DMS53 treated with DMSO at 0.1 percent for 48 hours (cell line): ENCODE measurements around the gene CST6.
A peak's percentile ranks its signal among the peaks of the same experiment; 100 is the strongest.
"Not testable (repeated sequence)": the region's sequence is repeated elsewhere in the genome, so short reads cannot be mapped to it uniquely, and the experiment has no call there.

Experiments used
- DNase-seq: peaks from one replicate; lab custom pipeline; 2025; ENCODE audit not compliant: unreplicated experiment; lab: John Stamatoyannopoulos, UW

The CST6 gene

GRCh38 chr11:66013762-66014100, 1.9 kb downstream of the CST6 start:
- DNase-seq = no peak

GRCh38 chr11:66014804-66015453, 3.1 kb downstream of the CST6 start:
- no peak for DNase-seq

GRCh38 chr11:66015454-66015881, 3.7 kb downstream of the CST6 start:
- no peak for DNase-seq

- DNase-seq = no peak
Observed at GRCh38 chr11:66015936-66016792, 4.4 kb downstream of the CST6 start.

GRCh38 chr11:66016793-66017177, 5.0 kb downstream of the CST6 start:
- DNase-seq = no peak

GRCh38 chr11:66017321-66017720, 5.5 kb downstream of the CST6 start:
- DNase-seq = no peak

- no peak for DNase-seq
Observed at GRCh38 chr11:66020212-66020611, 8.4 kb downstream of the CST6 start.

- peak; percentile 76 for DNase-seq
Observed at GRCh38 chr11:66020618-66021357, 9.0 kb downstream of the CST6 start.

- DNase-seq = peak; percentile 47
Observed at GRCh38 chr11:66022401-66023185, 10.8 kb downstream of the CST6 start.

- not testable (repeated sequence) for DNase-seq
Observed at GRCh38 chr11:66023186-66023440, 11.3 kb downstream of the CST6 start.

GRCh38 chr11:66026017-66026529, 14.3 kb downstream of the CST6 start, which contains the start of gene CATSPER1:
Gene CATSPER1 (minus strand): TSS chr11:66026479. CDS start chr11:66026379, 100 bp downstream.
- no peak for DNase-seq

GRCh38 chr11:66032957-66033735, 21.3 kb downstream of the CST6 start:
- no peak for DNase-seq

GRCh38 chr11:66035653-66036333, 24.0 kb downstream of the CST6 start:
- no peak for DNase-seq

- DNase-seq = no peak
Observed at GRCh38 chr11:66036334-66036710, 24.5 kb downstream of the CST6 start.

GRCh38 chr11:66037327-66037726, 25.5 kb downstream of the CST6 start:
- no peak for DNase-seq

GRCh38 chr11:66039765-66040164, 28.0 kb downstream of the CST6 start:
- no peak for DNase-seq

- DNase-seq = no peak
Observed at GRCh38 chr11:66042227-66042995, 30.6 kb downstream of the CST6 start.

GRCh38 chr11:66042996-66043906, 31.4 kb downstream of the CST6 start:
- no peak for DNase-seq
